Naive thymus-derived CD4-positive, alpha-beta T cell (primary cell): ENCODE data around the gene DHX40. TPM values are rescaled to one million over a fixed set of nuclear protein-coding genes. Genes with fewer than 3 reads are reported as not detected.
A peak's percentile ranks its signal among the peaks of the same experiment; 100 is the strongest.
"Not testable (repeated sequence)": the region's sequence is repeated elsewhere in the genome, so short reads cannot be mapped to it uniquely, and the experiment has no call there.

Source experiments
- ATAC-seq: fragments of 150-1000 bp; cut with Tn5 transposase; 2 replicates; pipeline ENCODE4 v1.10.0; 2021; ENCODE audit warnings: mild to moderate bottlenecking, moderate library complexity
- CTCF ChIA-PET: fragments of 350-600 bp; sonication (Branson Sonifier 250); formaldehyde crosslinking; loops from one replicate; lab custom pipeline; 2021; ENCODE audit warnings: antibody characterized with exemption; lab: Charles Lee
- POLR2A ChIA-PET: fragments of 350-600 bp; sonication (Branson Sonifier 250); formaldehyde crosslinking; loops from one replicate; lab custom pipeline; 2021; ENCODE audit warnings: antibody characterized with exemption, inconsistent platforms; lab: Charles Lee
- DNase-seq, 9 donors: peaks; one replicate each; pipeline versions ENCODE4 v3.0.0 to v3.0.0-alpha.2; 2020 to 2022; ENCODE audit warnings: mixed read lengths in 1 of 9
- H3K27ac ChIP-seq: one replicate; pipeline ENCODE4 v1.7.0; 2013; ENCODE audit warnings: mild to moderate bottlenecking, low read depth, low read length, moderate library complexity
- H3K27me3 ChIP-seq, 2 donors: one replicate each; pipeline ENCODE4 v1.7.0; 2013; ENCODE audit warnings: low read length in 2 of 2, mild to moderate bottlenecking in 2 of 2, moderate library complexity in 2 of 2; ENCODE audit not compliant: control insufficient read depth in 2 of 2, insufficient read depth in 2 of 2
- H3K36me3 ChIP-seq, 3 experiments: 1 replicate in 2 of 3; 2 replicates in 1 of 3; pipeline ENCODE4 v1.7.0; 2013; ENCODE audit warnings: low read length in 3 of 3, mild to moderate bottlenecking in 3 of 3, moderate library complexity in 1 of 3; ENCODE audit not compliant: insufficient read depth in 3 of 3, control insufficient read depth in 2 of 3
- H3K4me1 ChIP-seq, 2 donors: one replicate each; pipeline ENCODE4 v1.7.0; 2013; ENCODE audit warnings: low read length in 2 of 2, mild to moderate bottlenecking in 2 of 2, moderate library complexity in 1 of 2; ENCODE audit not compliant: control insufficient read depth in 2 of 2, insufficient read depth in 2 of 2
- H3K4me3 ChIP-seq: 2 replicates; pipeline ENCODE4 v1.7.0; 2013; ENCODE audit warnings: mild to moderate bottlenecking, low read length
- H3K9me3 ChIP-seq, 3 experiments: 1 replicate in 2 of 3; 2 replicates in 1 of 3; pipeline ENCODE4 v1.7.0; 2013; ENCODE audit warnings: low read length in 3 of 3; ENCODE audit not compliant: control insufficient read depth in 2 of 3
- H3K27ac Mint-ChIP-seq, 9 donors: one replicate each; pipeline ENCODE4 v1.8.0; 2020 to 2022; ENCODE audit warnings: mixed read lengths in 9 of 9, mild to moderate bottlenecking in 8 of 9, moderate library complexity in 5 of 9, inconsistent platforms in 2 of 9
- H3K27me3 Mint-ChIP-seq, 5 donors: one replicate each; pipeline ENCODE4 v1.8.0; 2021 to 2022; ENCODE audit warnings: mixed read lengths in 5 of 5, mild to moderate bottlenecking in 1 of 5
- H3K36me3 Mint-ChIP-seq, 5 donors: one replicate each; pipeline ENCODE4 v1.8.0; 2020 to 2022; ENCODE audit warnings: mixed read lengths in 5 of 5, mild to moderate bottlenecking in 3 of 5, inconsistent platforms in 1 of 5
- H3K4me1 Mint-ChIP-seq, 7 donors: one replicate each; pipeline ENCODE4 v1.8.0; 2020 to 2022; ENCODE audit warnings: mixed read lengths in 7 of 7, mild to moderate bottlenecking in 3 of 7, inconsistent platforms in 1 of 7
- H3K4me3 Mint-ChIP-seq, 10 donors: one replicate each; pipeline ENCODE4 v1.8.0; 2020 to 2022; ENCODE audit warnings: mild to moderate bottlenecking in 10 of 10, mixed read lengths in 10 of 10, moderate library complexity in 6 of 10, inconsistent platforms in 2 of 10
- H3K9me3 Mint-ChIP-seq, 11 donors: one replicate each; pipeline ENCODE4 v1.8.0; 2020 to 2022; ENCODE audit warnings: mixed read lengths in 11 of 11, mild to moderate bottlenecking in 4 of 11, inconsistent platforms in 1 of 11, moderate library complexity in 1 of 11
- intact Hi-C, 2 donors: fragments of 100-400 bp; cut with micrococcal nuclease; formaldehyde crosslinking; loops; one replicate each; pipeline ENCODE4 v1.15.1; 2023
- polyA plus RNA-seq, 2 donors: library from polyadenylated mRNA; unstranded; fragments of 300-500 nt; fragmentation: Illumina TruSeq; gene quantifications; one replicate each; pipeline ENCODE4 v1.2.3, GENCODE V29; 2021
- total RNA-seq, 6 experiments: library from RNA in 5 of 6; stranded (reverse) in 5 of 6; gene quantifications; 1 replicate in 5 of 6; 2 replicates in 1 of 6; pipeline ENCODE4 v1.2.3 and lab custom pipeline; 2021 to 2026

Gene DHX40
- total and polyA plus RNA-seq, 7 experiments from 2014 or later: 21.3 to 44.9 (median 28.5) TPM

- ChIA-PET POLR2A (no interaction called here), CTCF (no interaction called here)
- peaks cover 0 to 5% (median 0%) of the 10 kb centered on the region in 7 donors for H3K4me1 Mint-ChIP-seq
- Histone ChIP-seq H3K27me3 (no peaks in the 10 kb centered on the region), H3K9me3 (no peaks in the 10 kb centered on the region), H3K36me3 (no peaks in the 10 kb centered on the region), H3K27ac (no peak overlapping the region), H3K4me3 (no peak overlapping the region), H3K4me1 (no peaks in the 10 kb centered on the region)
- H3K27ac Mint-ChIP-seq: peak overlapping the region in 1 of 9 donors; percentile 32
- peaks cover 8 to 33% (median 22%) of the 10 kb centered on the region in 5 donors for H3K27me3 Mint-ChIP-seq
- ATAC-seq: no peak
- no peaks in the 10 kb centered on the region for H3K9me3 Mint-ChIP-seq
- no peaks in the 10 kb centered on the region for H3K36me3 Mint-ChIP-seq
- H3K4me3 Mint-ChIP-seq: no peak overlapping the region
- intact Hi-C loops: no loop called here
- no peak for DNase-seq
Observed at GRCh38 chr17:59538195-59538909, 27.1 kb upstream of the DHX40 start.

GRCh38 chr17:59542960-59543635, 22.3 kb upstream of the DHX40 start:
- intact Hi-C loops: no loop called here
- H3K4me1 ChIP-seq: no peaks in the 10 kb centered on the region
- H3K4me3 Mint-ChIP-seq: no peak overlapping the region

GRCh38 chr17:59545942-59546341, 19.5 kb upstream of the DHX40 start:
- no peak overlapping the region for H3K27ac Mint-ChIP-seq
- H3K36me3 Mint-ChIP-seq: no peaks in the 10 kb centered on the region
- H3K27me3 ChIP-seq: no peaks in the 10 kb centered on the region
- no peaks in the 10 kb centered on the region for H3K9me3 ChIP-seq
- H3K27me3 Mint-ChIP-seq: peaks cover 2 to 28% (median 12%) of the 10 kb centered on the region in 5 donors
- no peak overlapping the region for H3K27ac ChIP-seq
- no peaks in the 10 kb centered on the region for H3K4me1 Mint-ChIP-seq
- ChIA-PET POLR2A (no interaction called here), CTCF (no interaction called here)
- no peaks in the 10 kb centered on the region for H3K4me1 ChIP-seq
- intact Hi-C loops: no loop called here
- no peaks in the 10 kb centered on the region for H3K36me3 ChIP-seq
- H3K9me3 Mint-ChIP-seq: no peaks in the 10 kb centered on the region
- H3K4me3 Mint-ChIP-seq: no peak overlapping the region
- ATAC-seq (no peak), DNase-seq (no peak)
- H3K4me3 ChIP-seq: no peak overlapping the region

More at GRCh38 chr17:59542960-59543635, 22.3 kb upstream of the DHX40 start:
- no peaks in the 10 kb centered on the region for H3K36me3 Mint-ChIP-seq
- H3K27ac ChIP-seq: no peak overlapping the region
- no peaks in the 10 kb centered on the region for H3K36me3 ChIP-seq
- H3K4me3 ChIP-seq: no peak overlapping the region
- POLR2A ChIA-PET: no interaction called here
- H3K4me1 Mint-ChIP-seq: no peaks in the 10 kb centered on the region
- no peaks in the 10 kb centered on the region for H3K9me3 Mint-ChIP-seq
- H3K27me3 ChIP-seq: no peaks in the 10 kb centered on the region
- no peak for ATAC-seq
- no peak overlapping the region for H3K27ac Mint-ChIP-seq
- H3K9me3 ChIP-seq: no peaks in the 10 kb centered on the region
- CTCF ChIA-PET: interaction anchor here (0.6 to 0.7 kb wide), 2 partner anchors 80 to 425 kb away, joined by 4 to 8 read pairs; no protein-coding TSS in a partner anchor
- H3K27me3 Mint-ChIP-seq: peaks cover 8 to 32% (median 20%) of the 10 kb centered on the region in 5 donors
- no peak for DNase-seq

- ChIA-PET POLR2A (interaction anchor here (1.0 kb wide), 1 partner anchor 13 kb away, joined by 3 read pairs; no protein-coding TSS in a partner anchor), CTCF (no interaction called here)
- Mint-ChIP-seq H3K27ac (no peak overlapping the region), H3K4me3 (no peak overlapping the region), H3K36me3 (no peaks in the 10 kb centered on the region), H3K9me3 (no peaks in the 10 kb centered on the region), H3K27me3 (peaks cover 3 to 19% (median 8%) of the 10 kb centered on the region in 5 donors), H3K4me1 (no peaks in the 10 kb centered on the region)
- H3K9me3 ChIP-seq: no peaks in the 10 kb centered on the region
- H3K27ac ChIP-seq: no peak overlapping the region
- DNase-seq (no peak), ATAC-seq (no peak)
- H3K27me3 ChIP-seq: no peaks in the 10 kb centered on the region
- H3K4me1 ChIP-seq: no peaks in the 10 kb centered on the region
- H3K4me3 ChIP-seq: no peak overlapping the region
- intact Hi-C loops: no loop called here
- no peaks in the 10 kb centered on the region for H3K36me3 ChIP-seq
Observed at GRCh38 chr17:59547131-59547915, 18.1 kb upstream of the DHX40 start.

- H3K9me3 Mint-ChIP-seq, H3K36me3 ChIP-seq, H3K4me1 Mint-ChIP-seq, H3K4me1 ChIP-seq, H3K27ac ChIP-seq, H3K27ac Mint-ChIP-seq, ATAC-seq, CTCF ChIA-PET, DNase-seq, POLR2A ChIA-PET, intact Hi-C loops, H3K27me3 ChIP-seq, H3K36me3 Mint-ChIP-seq, H3K4me3 ChIP-seq, H3K9me3 ChIP-seq, H3K4me3 Mint-ChIP-seq: not testable (repeated sequence)
- peaks cover 0 to 14% (median 3%) of the 10 kb centered on the region in 5 donors for H3K27me3 Mint-ChIP-seq
Observed at GRCh38 chr17:59548985-59549384, 16.4 kb upstream of the DHX40 start.

GRCh38 chr17:59550703-59551102, 14.7 kb upstream of the DHX40 start:
- DNase-seq (no peak), ATAC-seq (no peak)
- intact Hi-C loops: no loop called here
- CTCF ChIA-PET: no interaction called here
- Mint-ChIP-seq H3K36me3 (no peaks in the 10 kb centered on the region), H3K4me1 (no peaks in the 10 kb centered on the region), H3K27me3 (peaks cover 0 to 22% (median 3%) of the 10 kb centered on the region in 5 donors), H3K9me3 (no peaks in the 10 kb centered on the region), H3K4me3 (no peak overlapping the region), H3K27ac (no peak overlapping the region)
- H3K36me3 ChIP-seq: no peaks in the 10 kb centered on the region
- no peak overlapping the region for H3K4me3 ChIP-seq
- POLR2A ChIA-PET: no interaction called here
- no peak overlapping the region for H3K27ac ChIP-seq
- H3K4me1 ChIP-seq: no peaks in the 10 kb centered on the region
- H3K9me3 ChIP-seq: no peaks in the 10 kb centered on the region
- no peaks in the 10 kb centered on the region for H3K27me3 ChIP-seq
